GM19023 (cell line): ENCODE measurements around the gene APCDD1L.

Source experiments
- ATAC-seq: cut with Tn5 transposase; IDR thresholded peaks from one replicate; pipeline ENCODE4 v1.9.1; 2021; ENCODE audit warnings: mild to moderate bottlenecking, moderate library complexity; ENCODE audit not compliant: unreplicated experiment

Gene APCDD1L

GRCh38 chr20:58515233-58516212, at the start of gene APCDD1L:
Gene APCDD1L (minus strand): TSS chr20:58515399. CDS start chr20:58514707, 692 bp downstream.
- no peak for ATAC-seq

- ATAC-seq, result no peak
Measured at GRCh38 chr20:58559368-58559729, 44.1 kb upstream of the APCDD1L start.

- no peak for ATAC-seq
Measured at GRCh38 chr20:58558486-58559367, 43.5 kb upstream of the APCDD1L start.

- no peak for ATAC-seq
Measured at GRCh38 chr20:58557733-58558342, 42.6 kb upstream of the APCDD1L start.

GRCh38 chr20:58556961-58557360, 41.8 kb upstream of the APCDD1L start:
- ATAC-seq, result no peak

- no peak for ATAC-seq
Measured at GRCh38 chr20:58555078-58555765, 40.0 kb upstream of the APCDD1L start.

GRCh38 chr20:58554541-58554940, 39.3 kb upstream of the APCDD1L start:
- ATAC-seq, result no peak

- no peak for ATAC-seq
Measured at GRCh38 chr20:58553841-58554240, 38.6 kb upstream of the APCDD1L start.

- ATAC-seq, result no peak
Measured at GRCh38 chr20:58553166-58553696, 38.0 kb upstream of the APCDD1L start.

GRCh38 chr20:58552366-58552934, 37.3 kb upstream of the APCDD1L start:
- ATAC-seq, result no peak

GRCh38 chr20:58551631-58552030, 36.4 kb upstream of the APCDD1L start:
- no peak for ATAC-seq

- no peak for ATAC-seq
Measured at GRCh38 chr20:58550275-58551059, 35.3 kb upstream of the APCDD1L start.

GRCh38 chr20:58549231-58550209, 34.3 kb upstream of the APCDD1L start:
- ATAC-seq, result no peak

GRCh38 chr20:58547623-58548475, 32.6 kb upstream of the APCDD1L start:
- ATAC-seq, result no peak

GRCh38 chr20:58546756-58547622, 31.8 kb upstream of the APCDD1L start:
- no peak for ATAC-seq

- ATAC-seq, result no peak
Measured at GRCh38 chr20:58546416-58546711, 31.2 kb upstream of the APCDD1L start.
